Activated CD4-positive, alpha-beta T cell treated with anti-CD3 and anti-CD28 coated beads, Interleukin-2, amount 10 ng/mL, durations not matched to agents 24 days and 14 days (primary cell): ENCODE measurements around the gene TAF3. TPM values are rescaled to one million over a fixed set of nuclear protein-coding genes. Genes with fewer than 3 reads are reported as not detected.

ENCODE experiments used
- DNase-seq: peaks from one replicate; pipeline ENCODE4 v3.0.0; 2022
- H3K27ac Mint-ChIP-seq: one replicate; pipeline ENCODE4 v1.8.0; 2022; ENCODE audit warnings: mild to moderate bottlenecking, mixed read lengths
- H3K27me3 Mint-ChIP-seq: one replicate; pipeline ENCODE4 v1.8.0; 2022; ENCODE audit warnings: mixed read lengths
- H3K36me3 Mint-ChIP-seq: one replicate; pipeline ENCODE4 v1.8.0; 2022; ENCODE audit warnings: low read depth, mild to moderate bottlenecking, mixed read lengths
- H3K4me1 Mint-ChIP-seq: one replicate; pipeline ENCODE4 v1.8.0; 2021; ENCODE audit warnings: mixed read lengths
- H3K4me3 Mint-ChIP-seq: one replicate; pipeline ENCODE4 v1.8.0; 2022; ENCODE audit warnings: mild to moderate bottlenecking, moderate library complexity, mixed read lengths
- H3K9me3 Mint-ChIP-seq: one replicate; pipeline ENCODE4 v1.8.0; 2021; ENCODE audit warnings: mixed read lengths
- intact Hi-C: fragments of 100-400 bp; cut with micrococcal nuclease; formaldehyde crosslinking; loops from one replicate; pipeline ENCODE4 v1.15.1; 2023
- total RNA-seq: library from RNA; stranded (reverse); gene quantifications from 2 replicates; pipeline ENCODE4 v1.2.3, GENCODE V29; 2022

Gene TAF3
- total RNA-seq, 1 donor from 2014 or later, result 15.1 TPM

- H3K4me3 Mint-ChIP-seq, result no peak overlapping the region
- no peaks in the 10 kb centered on the region for H3K27me3 Mint-ChIP-seq
- H3K36me3 Mint-ChIP-seq, result no peaks in the 10 kb centered on the region
- intact Hi-C loops, result no loop called here
- no peaks in the 10 kb centered on the region for H3K9me3 Mint-ChIP-seq
- H3K27ac Mint-ChIP-seq, result no peak overlapping the region
- H3K4me1 Mint-ChIP-seq, result no peaks in the 10 kb centered on the region
- no peak for DNase-seq
Measured at GRCh38 chr10:7906128-7906527, 87.8 kb downstream of the TAF3 start.

GRCh38 chr10:7908541-7909210 is 90.4 kb downstream of the TAF3 start:
- intact Hi-C loops, result no loop called here
- Mint-ChIP-seq H3K4me1 (no peaks in the 10 kb centered on the region), H3K9me3 (no peaks in the 10 kb centered on the region), H3K27me3 (no peaks in the 10 kb centered on the region), H3K27ac (no peak overlapping the region), H3K36me3 (no peaks in the 10 kb centered on the region), H3K4me3 (no peak overlapping the region)
- DNase-seq, result no peak

- DNase-seq, result no peak
- H3K27ac Mint-ChIP-seq, result no peak overlapping the region
- intact Hi-C loops, result no loop called here
- H3K4me1 Mint-ChIP-seq, result no peaks in the 10 kb centered on the region
- no peaks in the 10 kb centered on the region for H3K36me3 Mint-ChIP-seq
- no peaks in the 10 kb centered on the region for H3K9me3 Mint-ChIP-seq
- no peak overlapping the region for H3K4me3 Mint-ChIP-seq
- H3K27me3 Mint-ChIP-seq, result no peaks in the 10 kb centered on the region
Measured at GRCh38 chr10:7913126-7913872, 95.0 kb downstream of the TAF3 start.

GRCh38 chr10:7915923-7916536 is 97.7 kb downstream of the TAF3 start:
- intact Hi-C loops, result no loop called here
- no peak for DNase-seq
- Mint-ChIP-seq H3K4me1 (no peaks in the 10 kb centered on the region), H3K9me3 (no peaks in the 10 kb centered on the region), H3K36me3 (no peaks in the 10 kb centered on the region), H3K27me3 (no peaks in the 10 kb centered on the region), H3K4me3 (no peak overlapping the region), H3K27ac (no peak overlapping the region)

DNA sequence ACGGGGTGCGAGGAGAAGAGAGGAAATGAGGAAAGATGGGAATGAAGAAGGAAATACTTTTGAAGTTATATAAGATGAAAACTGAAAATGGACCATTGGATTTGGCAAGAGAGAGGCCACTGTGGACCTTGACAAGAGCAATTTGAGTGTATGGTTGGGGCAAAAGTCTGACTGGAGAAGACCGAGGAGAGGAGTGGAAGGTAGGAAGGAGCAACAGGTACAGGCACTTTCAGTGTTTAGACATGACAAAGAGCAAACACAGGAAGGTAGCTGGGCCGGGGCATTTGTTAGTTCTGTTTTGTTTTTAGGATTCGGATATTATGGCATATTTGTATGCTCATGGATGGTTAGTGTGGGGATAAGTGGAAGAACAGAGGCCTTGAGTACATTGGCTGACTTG is 99.4 kb downstream of the TAF3 start:
- Mint-ChIP-seq H3K27ac (no peak overlapping the region), H3K4me1 (no peaks in the 10 kb centered on the region), H3K27me3 (no peaks in the 10 kb centered on the region), H3K9me3 (no peaks in the 10 kb centered on the region), H3K4me3 (no peak overlapping the region), H3K36me3 (no peaks in the 10 kb centered on the region)
- DNase-seq, result no peak
- intact Hi-C loops, result no loop called here

DNA sequence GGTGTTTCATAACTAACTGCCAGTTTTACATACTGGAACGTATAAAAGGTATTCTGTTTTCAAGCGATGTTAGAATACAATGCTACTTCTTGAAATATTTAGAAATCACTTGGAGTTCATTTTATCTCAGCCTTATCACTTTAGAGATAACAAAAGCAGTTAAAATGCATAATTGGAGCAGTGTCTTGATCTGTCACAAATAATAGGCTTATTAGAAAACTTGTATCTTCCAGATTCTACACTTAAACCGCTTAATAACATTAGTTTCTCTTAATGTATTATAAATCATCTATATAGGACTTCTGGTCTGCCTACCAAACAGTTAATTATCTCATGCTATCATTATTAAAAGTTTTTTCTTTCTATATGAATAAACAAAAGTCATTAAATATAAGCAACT is 104.4 kb downstream of the TAF3 start:
- no peaks in the 10 kb centered on the region for H3K4me1 Mint-ChIP-seq
- intact Hi-C loops, result no loop called here

DNA sequence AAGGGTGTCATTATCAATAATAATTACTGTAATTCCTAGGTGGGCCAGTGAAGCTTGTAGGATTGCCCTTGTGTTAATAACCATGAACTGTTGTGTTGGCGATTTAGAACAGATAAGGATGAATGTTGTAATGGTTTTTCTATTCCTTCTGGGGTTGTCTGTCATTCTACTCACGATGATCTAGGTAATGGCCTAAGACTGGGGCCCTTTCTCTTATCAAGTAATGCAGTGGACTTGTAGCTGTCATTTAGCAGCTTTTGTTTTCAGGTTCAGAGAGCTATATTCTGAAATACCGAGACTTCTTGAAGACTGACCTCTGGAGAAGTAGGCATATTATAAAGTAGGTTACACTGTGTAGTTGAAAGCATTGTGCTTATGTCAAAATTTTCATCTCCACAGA is 110.2 kb downstream of the TAF3 start:
- H3K9me3 Mint-ChIP-seq, result no peaks in the 10 kb centered on the region
- H3K36me3 Mint-ChIP-seq, result no peaks in the 10 kb centered on the region
- DNase-seq, result no peak
- H3K4me1 Mint-ChIP-seq, result peaks cover 2% of the 10 kb centered on the region
- H3K4me3 Mint-ChIP-seq, result no peak overlapping the region
- intact Hi-C loops, result no loop called here
- no peak overlapping the region for H3K27ac Mint-ChIP-seq
- no peaks in the 10 kb centered on the region for H3K27me3 Mint-ChIP-seq

More for the DNA sequence above, 104.4 kb downstream of the TAF3 start:
- H3K36me3 Mint-ChIP-seq, result no peaks in the 10 kb centered on the region
- no peak overlapping the region for H3K27ac Mint-ChIP-seq
- no peak for DNase-seq
- H3K4me3 Mint-ChIP-seq, result no peak overlapping the region
- no peaks in the 10 kb centered on the region for H3K9me3 Mint-ChIP-seq
- H3K27me3 Mint-ChIP-seq, result no peaks in the 10 kb centered on the region

DNA sequence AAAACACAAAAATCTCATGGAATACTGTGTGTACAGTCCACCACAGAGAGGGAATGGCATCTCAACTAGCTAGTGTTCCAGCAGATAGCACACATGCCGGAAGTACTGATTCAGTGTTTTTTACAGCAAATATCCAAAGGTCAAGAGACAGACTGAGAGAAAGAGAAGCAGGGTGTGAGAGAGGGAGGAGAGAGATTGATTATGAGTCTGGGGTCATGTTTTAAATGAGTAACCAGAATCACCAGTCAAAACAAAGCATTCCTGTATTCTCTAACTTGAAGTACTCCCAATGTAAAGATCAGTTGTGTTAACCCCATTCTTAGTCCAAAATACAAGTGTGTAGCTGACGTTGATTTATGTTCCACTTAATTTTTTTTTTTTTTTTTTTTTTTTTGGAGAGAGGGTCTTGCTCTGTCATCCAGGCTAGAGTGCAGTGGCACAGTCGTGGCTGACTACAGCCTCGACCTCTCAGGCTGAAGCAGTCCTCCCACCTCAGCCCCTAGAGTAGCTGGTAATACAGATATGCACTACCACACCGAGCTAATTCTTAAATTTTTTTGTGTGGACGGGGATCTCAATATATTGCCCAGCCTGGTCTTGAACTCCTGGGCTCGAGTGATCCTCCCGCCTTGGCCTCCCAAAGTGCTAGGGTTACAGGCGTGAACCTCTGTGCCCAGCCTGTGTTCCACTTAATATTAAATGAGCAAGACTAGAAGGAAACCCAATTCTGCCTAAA is 114.2 kb downstream of the TAF3 start:
- peaks cover 2% of the 10 kb centered on the region for H3K4me1 Mint-ChIP-seq
- H3K9me3 Mint-ChIP-seq, result peaks cover 10% of the 10 kb centered on the region
- H3K27me3 Mint-ChIP-seq, result no peaks in the 10 kb centered on the region

DNA sequence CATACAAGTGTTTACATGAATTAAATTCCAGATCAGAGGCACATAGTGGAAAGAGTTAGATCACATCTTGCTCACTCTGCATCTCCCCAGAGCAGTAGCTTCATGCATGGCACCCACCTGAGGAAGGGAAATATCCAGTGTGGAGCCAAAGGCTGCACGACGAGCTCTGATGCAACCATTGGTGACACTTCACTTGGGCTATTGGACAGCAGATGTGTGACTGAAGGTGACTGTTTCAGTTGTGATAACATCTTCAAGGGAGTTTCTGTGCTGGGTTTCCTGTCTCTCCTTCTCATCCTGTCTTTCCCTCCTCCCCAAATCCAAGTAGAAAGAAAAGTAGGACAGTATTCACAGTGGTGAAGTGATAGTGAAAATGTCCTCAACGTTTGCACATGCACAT is 115.0 kb downstream of the TAF3 start:
- H3K36me3 Mint-ChIP-seq, result peaks cover 8% of the 10 kb centered on the region

More for the DNA sequence above, 114.2 kb downstream of the TAF3 start:
- Mint-ChIP-seq H3K27ac (no peak overlapping the region), H3K36me3 (peaks cover 8% of the 10 kb centered on the region), H3K4me3 (no peak overlapping the region)
- intact Hi-C loops, result no loop called here
- no peak for DNase-seq

DNA sequence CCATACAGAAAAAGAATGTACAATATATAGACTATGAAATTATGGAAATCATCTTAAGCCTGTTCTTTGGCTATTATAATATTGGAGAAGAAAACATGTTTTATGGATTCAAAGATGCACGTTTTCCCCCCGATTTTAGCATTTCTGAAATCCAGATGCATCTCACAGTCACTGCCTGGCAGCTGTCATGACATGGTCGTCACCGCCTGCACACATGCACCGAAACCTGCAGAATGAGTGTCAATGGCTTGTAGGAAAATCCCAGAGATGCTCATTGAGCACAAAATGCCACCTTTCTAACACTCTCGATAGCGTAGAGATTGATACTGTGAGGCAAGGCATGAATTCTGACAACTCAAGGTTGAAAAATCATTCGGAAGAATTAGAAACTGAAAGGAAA is 115.5 kb downstream of the TAF3 start:
- Mint-ChIP-seq H3K9me3 (peaks cover 10% of the 10 kb centered on the region), H3K27ac (no peak overlapping the region), H3K4me1 (peaks cover 6% of the 10 kb centered on the region), H3K4me3 (no peak overlapping the region), H3K36me3 (peaks cover 8% of the 10 kb centered on the region), H3K27me3 (no peaks in the 10 kb centered on the region)
- DNase-seq, result no peak
- intact Hi-C loops, result no loop called here

More for the DNA sequence above, 115.0 kb downstream of the TAF3 start:
- no peak for DNase-seq
- Mint-ChIP-seq H3K27ac (no peak overlapping the region), H3K27me3 (no peaks in the 10 kb centered on the region), H3K9me3 (peaks cover 10% of the 10 kb centered on the region), H3K4me1 (peaks cover 4% of the 10 kb centered on the region), H3K4me3 (no peak overlapping the region)
- intact Hi-C loops, result no loop called here

GRCh38 chr10:7937315-7937945 is 119.1 kb downstream of the TAF3 start:
- Mint-ChIP-seq H3K4me1 (peaks cover 9% of the 10 kb centered on the region), H3K4me3 (no peak overlapping the region), H3K27me3 (no peaks in the 10 kb centered on the region), H3K36me3 (peaks cover 8% of the 10 kb centered on the region), H3K9me3 (peaks cover 10% of the 10 kb centered on the region), H3K27ac (no peak overlapping the region)
- no peak for DNase-seq
- intact Hi-C loops, result no loop called here

GRCh38 chr10:7941576-7941975 is 123.3 kb downstream of the TAF3 start:
- Mint-ChIP-seq H3K4me3 (no peak overlapping the region), H3K36me3 (peaks cover 6% of the 10 kb centered on the region), H3K27ac (no peak overlapping the region), H3K9me3 (peaks cover 5% of the 10 kb centered on the region), H3K4me1 (peaks cover 15% of the 10 kb centered on the region), H3K27me3 (no peaks in the 10 kb centered on the region)
- DNase-seq, result peak; percentile 33
- intact Hi-C loops, result no loop called here

GRCh38 chr10:7942316-7942715 is 124.0 kb downstream of the TAF3 start:
- Mint-ChIP-seq H3K36me3 (peaks cover under 1% of the 10 kb centered on the region), H3K9me3 (no peaks in the 10 kb centered on the region), H3K4me1 (peaks cover 15% of the 10 kb centered on the region), H3K4me3 (no peak overlapping the region), H3K27ac (no peak overlapping the region), H3K27me3 (no peaks in the 10 kb centered on the region)
- DNase-seq, result peak; percentile 24
- intact Hi-C loops, result no loop called here
